OCI-M2 (cell line): ENCODE measurements around the gene SKOR1.

Source experiments
- DNase-seq: peaks from one replicate; lab custom pipeline; 2025; ENCODE audit not compliant: unreplicated experiment; lab: John Stamatoyannopoulos, UW

The SKOR1 gene

DNA sequence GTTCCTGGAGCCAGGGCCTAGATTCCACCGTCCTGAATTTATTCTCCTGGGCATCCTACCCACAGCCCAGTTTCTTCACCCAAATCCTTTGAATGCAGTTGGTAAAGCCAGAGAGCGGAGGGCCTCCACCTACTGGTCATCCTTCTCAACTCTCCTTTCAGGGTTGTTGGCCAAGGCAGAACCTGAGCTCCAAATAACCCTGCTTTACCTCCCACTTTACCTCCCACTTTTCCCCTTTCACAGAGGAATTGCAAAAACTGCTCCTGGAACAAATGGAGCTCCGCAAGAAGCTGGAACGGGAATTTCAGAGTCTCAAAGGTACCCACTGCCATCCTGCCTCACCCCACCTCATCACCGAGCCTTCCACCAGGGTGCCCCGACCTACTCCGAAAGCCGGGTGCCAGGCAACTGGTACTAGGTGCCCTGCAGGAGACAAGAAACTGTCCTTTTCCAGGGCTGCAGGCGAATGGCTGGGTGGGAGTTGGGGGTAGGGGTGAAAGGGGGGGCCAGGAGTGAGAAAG, 6.8 kb downstream of the SKOR1 start:
- no peak for DNase-seq

- no peak for DNase-seq
Measured at GRCh38 chr15:67832897-67833709, 7.8 kb downstream of the SKOR1 start.

DNA sequence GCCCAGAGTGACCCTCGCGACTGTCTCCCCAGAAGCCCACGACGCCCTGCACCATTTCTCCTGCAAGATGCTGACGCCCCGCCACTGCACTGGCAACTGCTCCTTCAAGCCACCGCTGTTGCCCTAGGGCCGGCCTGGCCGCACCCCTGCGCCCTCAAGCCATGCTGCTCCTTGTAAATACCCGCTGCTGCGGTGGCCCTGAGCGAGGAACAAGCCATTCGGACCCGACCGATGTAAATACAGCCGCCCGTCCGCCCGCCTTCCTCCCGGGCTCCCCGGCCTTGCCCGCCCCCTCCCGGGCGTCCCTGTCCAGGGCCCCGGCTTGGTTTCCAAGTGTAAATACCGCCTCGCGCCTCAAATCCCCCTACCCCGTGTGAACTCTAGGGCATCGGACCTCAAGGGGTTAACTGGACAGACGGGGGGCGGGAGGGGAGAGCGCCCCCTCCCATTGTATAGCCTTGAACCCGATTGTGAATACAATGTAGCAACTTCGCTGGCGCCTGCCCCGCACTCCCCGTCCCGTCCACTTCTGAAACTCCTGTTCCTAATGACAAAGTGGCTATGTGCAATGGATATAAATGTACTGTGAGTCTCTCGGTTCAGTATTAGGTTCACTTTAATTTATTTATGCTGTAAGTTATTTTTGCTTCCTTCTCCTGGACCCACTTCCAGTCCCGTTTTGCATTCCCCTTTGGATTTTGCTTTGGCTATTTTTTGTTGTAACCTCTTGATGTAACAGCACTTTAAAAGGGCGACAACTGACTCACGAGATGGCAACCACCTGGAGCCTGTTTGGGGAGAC, 8.6 kb downstream of the SKOR1 start:
- DNase-seq = no peak

DNA sequence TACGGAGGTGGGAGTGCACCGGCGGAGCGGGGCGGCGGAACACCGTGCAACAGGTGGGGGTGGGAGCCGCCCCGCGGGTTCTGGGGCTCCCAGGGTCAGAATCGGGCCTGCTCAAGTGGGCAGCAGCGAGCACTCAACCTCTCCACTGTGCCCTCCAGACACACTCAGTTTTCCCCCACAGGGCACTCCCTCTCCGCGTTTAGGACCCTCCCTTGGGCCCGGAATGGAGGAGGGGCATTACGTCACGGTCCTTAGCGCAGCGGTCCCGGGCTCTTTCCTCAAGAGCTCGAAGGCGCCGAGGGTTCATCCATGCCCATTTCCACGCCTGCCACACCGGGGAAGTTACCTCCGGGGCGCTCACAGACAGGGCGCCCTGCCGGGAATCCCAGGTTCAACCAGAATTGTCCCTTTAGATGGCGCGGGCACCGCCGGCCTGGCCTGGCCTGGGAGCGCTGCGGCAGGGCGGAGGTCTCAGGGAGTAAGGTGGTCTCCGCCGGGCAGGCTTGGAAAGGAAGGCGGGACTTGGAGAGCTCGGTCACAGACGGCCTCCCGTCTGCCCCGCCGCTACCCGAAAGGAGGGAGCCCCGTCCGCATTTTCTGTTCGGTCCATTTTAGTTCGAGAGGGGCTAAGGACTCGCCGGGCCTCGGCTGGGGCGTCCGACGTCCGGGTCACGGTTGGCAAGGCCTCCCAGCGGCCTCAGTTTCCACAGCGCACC, 9.4 kb downstream of the SKOR1 start:
- DNase-seq = no peak

GRCh38 chr15:67835297-67836133, 10.2 kb downstream of the SKOR1 start:
- no peak for DNase-seq

DNA sequence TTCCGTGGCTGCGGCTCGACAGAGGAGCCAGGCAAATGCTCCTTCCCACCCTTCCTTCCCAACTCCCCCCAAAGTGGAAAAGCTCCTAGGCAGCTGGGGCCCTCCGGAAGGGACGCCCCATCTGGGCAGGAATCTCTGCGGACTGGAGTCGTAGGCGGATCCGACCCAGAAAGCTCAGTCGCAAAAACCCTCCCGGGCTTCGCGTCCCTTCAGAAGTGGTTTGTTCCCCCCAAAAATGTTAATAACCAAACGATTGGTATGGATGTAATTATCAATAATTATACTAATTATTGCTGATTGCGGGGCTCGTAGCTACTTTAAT, 10.8 kb downstream of the SKOR1 start:
- DNase-seq = no peak

DNA sequence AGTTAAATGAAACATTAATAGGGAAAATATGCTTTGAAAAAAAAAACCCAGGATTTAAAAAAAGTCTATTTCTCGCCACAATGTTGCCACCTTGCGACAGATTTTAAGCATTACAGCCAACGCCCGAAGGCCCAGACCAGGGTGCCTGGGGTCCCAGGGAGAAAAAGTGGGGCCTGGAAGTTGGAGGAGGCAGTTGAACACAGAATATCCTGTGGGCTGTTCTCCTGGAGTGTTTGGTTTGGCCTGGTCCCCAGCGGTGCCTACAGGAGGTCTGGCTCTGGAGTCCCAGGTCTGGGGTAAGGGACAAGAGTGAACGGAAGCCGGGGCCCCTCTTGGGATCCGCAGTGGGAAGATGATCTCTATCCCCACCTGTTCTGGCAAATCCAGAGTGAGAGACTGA, 11.2 kb downstream of the SKOR1 start:
- no peak for DNase-seq

- no peak for DNase-seq
Measured at GRCh38 chr15:67836955-67837354, 11.6 kb downstream of the SKOR1 start.

- no peak for DNase-seq
Measured at GRCh38 chr15:67838789-67839332, 13.6 kb downstream of the SKOR1 start.

DNA sequence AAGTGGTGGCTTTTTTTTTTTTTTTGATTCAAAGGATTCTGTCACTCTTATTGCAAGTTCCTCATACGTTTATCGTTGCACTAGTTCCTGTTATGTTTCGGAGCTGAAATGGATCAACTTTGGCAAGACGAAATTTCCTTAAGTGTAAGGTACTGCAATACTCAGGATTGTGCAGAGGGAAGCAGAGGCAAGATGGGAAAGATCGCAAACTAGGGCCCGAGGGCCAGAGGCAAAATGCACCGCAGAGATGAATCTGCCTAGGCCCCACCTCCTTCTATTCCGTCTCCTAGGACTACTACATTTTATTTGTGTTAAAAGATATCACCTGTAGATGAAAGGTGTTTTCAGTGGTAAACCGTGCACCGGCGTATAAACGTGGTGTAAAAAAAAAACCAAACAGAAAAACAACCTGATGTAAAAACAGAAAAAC, 14.2 kb downstream of the SKOR1 start:
- no peak for DNase-seq

GRCh38 chr15:67839929-67840748, 14.8 kb downstream of the SKOR1 start, which contains the start of gene RNU6-1:
TSS of gene RNU6-1 (minus strand) at chr15:67840045.
- peak; percentile 75 for DNase-seq

DNA sequence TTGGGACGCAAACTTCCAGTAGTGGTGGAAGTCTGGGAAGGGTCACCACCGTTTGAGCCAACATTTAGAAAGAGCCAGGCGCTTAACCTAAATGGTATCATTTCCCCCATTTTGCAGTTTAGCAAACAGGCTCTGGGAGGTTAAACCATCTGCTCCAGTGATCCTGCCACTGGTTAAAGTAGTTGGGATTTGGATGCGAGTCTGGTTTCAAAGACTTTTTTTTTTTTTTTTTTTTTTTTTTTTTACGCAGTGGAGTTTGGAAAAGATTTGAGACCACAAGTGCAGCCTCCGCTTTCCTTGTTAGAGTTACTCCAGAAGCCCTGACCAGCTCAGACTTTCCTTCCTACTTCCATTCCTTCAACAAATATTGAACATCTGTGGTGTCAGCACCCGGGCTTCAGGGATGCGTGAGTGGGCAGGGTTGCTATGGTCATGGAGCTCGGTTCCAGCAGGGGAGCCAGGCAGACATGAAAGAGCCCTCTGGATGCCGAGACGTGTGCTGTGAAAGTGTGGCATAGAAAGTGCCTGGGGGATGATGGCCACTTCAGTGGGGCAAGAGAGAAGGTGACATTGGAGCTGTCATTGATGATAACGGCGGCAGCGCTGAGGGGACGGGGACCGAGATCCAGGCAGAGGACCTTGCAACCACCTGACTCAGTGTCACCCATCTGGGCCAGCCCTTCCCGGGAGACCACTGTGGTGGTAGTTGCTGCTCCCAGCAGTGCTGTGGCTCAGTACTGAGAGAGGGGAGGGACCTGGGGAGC, 15.6 kb downstream of the SKOR1 start:
- DNase-seq = no peak

DNA sequence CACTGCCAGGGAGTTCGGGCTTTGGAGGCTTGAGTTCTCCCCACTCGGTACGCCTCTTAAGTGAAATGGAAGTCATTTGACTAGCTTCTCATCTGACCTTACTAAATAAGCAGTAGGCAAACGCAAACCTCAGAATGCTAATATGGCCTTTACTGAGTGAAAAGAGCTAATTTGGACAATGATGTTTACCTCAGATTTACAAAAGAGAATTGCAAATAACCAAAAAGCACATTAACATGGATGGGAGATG, 16.1 kb downstream of the SKOR1 start:
- no peak for DNase-seq

- DNase-seq = no peak
Measured at GRCh38 chr15:67843092-67843501, 17.8 kb downstream of the SKOR1 start.

GRCh38 chr15:67843571-67844387, 18.5 kb downstream of the SKOR1 start:
- DNase-seq = no peak

- DNase-seq = no peak
Measured at GRCh38 chr15:67845974-67846373, 20.7 kb downstream of the SKOR1 start.

GRCh38 chr15:67849538-67849937, 24.2 kb downstream of the SKOR1 start:
- no peak for DNase-seq

DNA sequence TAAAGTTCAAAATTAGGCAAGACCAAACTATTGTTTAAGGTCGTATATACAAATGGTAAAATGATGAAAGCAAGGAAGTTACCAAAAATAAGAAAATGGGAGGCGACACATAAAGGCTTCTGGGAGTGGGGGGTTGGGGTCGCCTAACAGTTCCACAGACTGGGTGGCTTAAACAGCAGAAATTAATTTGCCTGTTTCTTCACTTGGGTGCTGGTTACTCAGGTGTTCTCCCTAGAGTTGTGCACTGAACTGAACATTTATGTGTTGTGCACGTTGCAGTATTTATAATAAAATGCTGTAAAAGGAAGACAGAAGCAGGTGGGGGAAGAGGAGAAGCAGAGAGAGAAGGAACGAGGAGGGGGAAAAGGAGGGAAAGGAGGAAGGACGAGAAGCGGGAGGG, 25.0 kb downstream of the SKOR1 start:
- DNase-seq = no peak
